ENCODE data around the gene AAK1. TPM values are rescaled to one million over a fixed set of nuclear protein-coding genes. Genes with fewer than 3 reads are reported as not detected.
"Not testable (repeated sequence)": the region's sequence is repeated elsewhere in the genome, so short reads cannot be mapped to it uniquely, and the experiment has no call there.

The AAK1 gene
- total and polyA plus RNA-seq, 4 donors: 10.0 to 56.2 (median 27.3) TPM

GRCh38 chr2:69554568-69554967 is 89.0 kb downstream of the AAK1 start:
- no peak overlapping the region for H3K9ac ChIP-seq (ENCODE audit: insufficient read depth in 1 of 2, low read length in 2 of 2)

GRCh38 chr2:69553991-69554390 is 89.5 kb downstream of the AAK1 start:
- Histone ChIP-seq H3K4me1 (ENCODE audit: control insufficient read depth in 5 of 5, insufficient read depth in 5 of 5, low read length in 5 of 5) (peaks cover 0 to 4% (median 0%) of the 10 kb centered on the region in 5 donors), H3K9ac (ENCODE audit: insufficient read depth in 1 of 2, low read length in 2 of 2) (no peak overlapping the region), H3K27me3 (ENCODE audit: control insufficient read depth in 3 of 3, insufficient read depth in 3 of 3, low read length in 2 of 3) (no peaks in the 10 kb centered on the region), H3K9me3 (ENCODE audit: control insufficient read depth in 4 of 4, insufficient read depth in 3 of 4, low read length in 3 of 4) (no peaks in the 10 kb centered on the region), H3K27ac (ENCODE audit: low read depth in 1 of 2, low read length in 1 of 2) (no peak overlapping the region), H3K4me3 (no peak overlapping the region), H3K36me3 (ENCODE audit: control insufficient read depth in 4 of 4, insufficient read depth in 4 of 4, low read length in 4 of 4) (peaks cover 0 to 5% (median 3%) of the 10 kb centered on the region in 4 donors)
- ATAC-seq (ENCODE audit: insufficient read depth, low FRiP score) (no peak), DNase-seq (no peak)
- TF ChIP-seq CTCF (IDR thresholded peaks at IDR 0.05; ENCODE audit: control extremely low read depth, extremely low read depth): no peak
- 64 to 75% methylated on average over 7 of the region's 7 CpGs for WGBS, 2 donors

More at GRCh38 chr2:69554568-69554967, 89.0 kb downstream of the AAK1 start:
- Histone ChIP-seq H3K27me3 (ENCODE audit: control insufficient read depth in 3 of 3, insufficient read depth in 3 of 3, low read length in 2 of 3) (no peaks in the 10 kb centered on the region), H3K4me1 (ENCODE audit: control insufficient read depth in 5 of 5, insufficient read depth in 5 of 5, low read length in 5 of 5) (peaks cover 0 to 6% (median 0%) of the 10 kb centered on the region in 5 donors), H3K27ac (ENCODE audit: low read depth in 1 of 2, low read length in 1 of 2) (no peak overlapping the region), H3K36me3 (ENCODE audit: control insufficient read depth in 4 of 4, insufficient read depth in 4 of 4, low read length in 4 of 4) (peaks cover 0 to 5% (median 3%) of the 10 kb centered on the region in 4 donors), H3K9me3 (ENCODE audit: control insufficient read depth in 4 of 4, insufficient read depth in 3 of 4, low read length in 3 of 4) (no peaks in the 10 kb centered on the region), H3K4me3 (no peak overlapping the region)
- WGBS, 2 donors: 78% methylated on average over 4 of the region's 4 CpGs
- ATAC-seq (ENCODE audit: insufficient read depth, low FRiP score): no peak
- no peak for DNase-seq
- no peak for TF ChIP-seq CTCF (IDR thresholded peaks at IDR 0.05; ENCODE audit: control extremely low read depth, extremely low read depth)

GRCh38 chr2:69550511-69550910 is 93.0 kb downstream of the AAK1 start:
- 89 to 93% methylated on average over 12 of the region's 12 CpGs for WGBS, 2 donors
- not testable (repeated sequence) for ATAC-seq (ENCODE audit: insufficient read depth, low FRiP score)

GRCh38 chr2:69549421-69549820 is 94.1 kb downstream of the AAK1 start:
- Histone ChIP-seq H3K27ac (ENCODE audit: low read depth in 1 of 2, low read length in 1 of 2) (no peak overlapping the region), H3K4me3 (no peak overlapping the region), H3K9me3 (ENCODE audit: control insufficient read depth in 4 of 4, insufficient read depth in 3 of 4, low read length in 3 of 4) (no peaks in the 10 kb centered on the region), H3K9ac (ENCODE audit: insufficient read depth in 1 of 2, low read length in 2 of 2) (no peak overlapping the region), H3K27me3 (ENCODE audit: control insufficient read depth in 3 of 3, insufficient read depth in 3 of 3, low read length in 2 of 3) (no peaks in the 10 kb centered on the region), H3K36me3 (ENCODE audit: control insufficient read depth in 4 of 4, insufficient read depth in 4 of 4, low read length in 4 of 4) (peaks cover 0 to 4% (median 0%) of the 10 kb centered on the region in 4 donors), H3K4me1 (ENCODE audit: control insufficient read depth in 5 of 5, insufficient read depth in 5 of 5, low read length in 5 of 5) (peaks cover 0 to 13% (median 0%) of the 10 kb centered on the region in 5 donors)
- no peak for TF ChIP-seq CTCF (IDR thresholded peaks at IDR 0.05; ENCODE audit: control extremely low read depth, extremely low read depth)
- ATAC-seq (ENCODE audit: insufficient read depth, low FRiP score) (no peak), DNase-seq (no peak)

More at GRCh38 chr2:69550511-69550910, 93.0 kb downstream of the AAK1 start:
- H3K27ac ChIP-seq (ENCODE audit: low read depth in 1 of 2, low read length in 1 of 2); H3K9me3 ChIP-seq (ENCODE audit: control insufficient read depth in 4 of 4, insufficient read depth in 3 of 4, low read length in 3 of 4); H3K27me3 ChIP-seq (ENCODE audit: control insufficient read depth in 3 of 3, insufficient read depth in 3 of 3, low read length in 2 of 3); H3K36me3 ChIP-seq (ENCODE audit: control insufficient read depth in 4 of 4, insufficient read depth in 4 of 4, low read length in 4 of 4); H3K9ac ChIP-seq (ENCODE audit: insufficient read depth in 1 of 2, low read length in 2 of 2); DNase-seq; H3K4me3 ChIP-seq; H3K4me1 ChIP-seq (ENCODE audit: control insufficient read depth in 5 of 5, insufficient read depth in 5 of 5, low read length in 5 of 5): not testable (repeated sequence)

All from lung (tissue), 12 donors.